NCI-H146 treated with DMSO at 0.1 percent for 48 hours (cell line): ENCODE data around the gene LGALS8.
"Not testable (repeated sequence)": the region's sequence is repeated elsewhere in the genome, so short reads cannot be mapped to it uniquely, and the experiment has no call there.

Source experiments
- DNase-seq: peaks from one replicate; lab custom pipeline; 2025; ENCODE audit not compliant: unreplicated experiment; lab: John Stamatoyannopoulos, UW

Gene LGALS8

GRCh38 chr1:236536540-236536939 is 12.8 kb downstream of the LGALS8 start:
- peak; percentile 37 for DNase-seq

- no peak for DNase-seq
Observed at GRCh38 chr1:236540813-236541465, 17.2 kb downstream of the LGALS8 start.

- DNase-seq = no peak
Observed at GRCh38 chr1:236541710-236542109, 17.9 kb downstream of the LGALS8 start.

GRCh38 chr1:236543065-236543669 is 19.4 kb downstream of the LGALS8 start:
- DNase-seq = no peak

- DNase-seq = no peak
Observed at GRCh38 chr1:236545621-236546169, 21.9 kb downstream of the LGALS8 start.

- no peak for DNase-seq
Observed at GRCh38 chr1:236548452-236548851, 24.7 kb downstream of the LGALS8 start.

- DNase-seq = no peak
Observed at GRCh38 chr1:236550961-236551851, 27.4 kb downstream of the LGALS8 start.

GRCh38 chr1:236552096-236552495 is 28.3 kb downstream of the LGALS8 start:
- no peak for DNase-seq

- DNase-seq = no peak
Observed at GRCh38 chr1:236552901-236553300, 29.1 kb downstream of the LGALS8 start.

- no peak for DNase-seq
Observed at GRCh38 chr1:236553370-236553769, 29.6 kb downstream of the LGALS8 start.

- no peak for DNase-seq
Observed at GRCh38 chr1:236556606-236557005, 32.8 kb downstream of the LGALS8 start.

GRCh38 chr1:236558081-236558480 is 34.3 kb downstream of the LGALS8 start:
- no peak for DNase-seq

GRCh38 chr1:236558846-236559245 is 35.1 kb downstream of the LGALS8 start:
- no peak for DNase-seq

GRCh38 chr1:236560213-236560771 is 36.5 kb downstream of the LGALS8 start:
- no peak for DNase-seq

GRCh38 chr1:236561976-236562375 is 38.2 kb downstream of the LGALS8 start:
- DNase-seq = no peak

GRCh38 chr1:236565530-236565929 is 41.7 kb downstream of the LGALS8 start:
- DNase-seq = no peak

GRCh38 chr1:236568285-236568894 is 44.6 kb downstream of the LGALS8 start:
- DNase-seq = no peak

GRCh38 chr1:236575523-236575922 is 51.7 kb downstream of the LGALS8 start:
- no peak for DNase-seq

- no peak for DNase-seq
Observed at GRCh38 chr1:236576004-236576403, 52.2 kb downstream of the LGALS8 start.

- not testable (repeated sequence) for DNase-seq
Observed at GRCh38 chr1:236577041-236577440, 53.3 kb downstream of the LGALS8 start.

- no peak for DNase-seq
Observed at GRCh38 chr1:236578661-236579060, 54.9 kb downstream of the LGALS8 start.
